HG02973 (cell line): ENCODE data around the gene ZNF646.

Source experiments
- ATAC-seq: cut with Tn5 transposase; IDR thresholded peaks from one replicate; pipeline ENCODE4 v1.9.1; 2021; ENCODE audit warnings: moderate library complexity; ENCODE audit not compliant: unreplicated experiment

Gene ZNF646

DNA sequence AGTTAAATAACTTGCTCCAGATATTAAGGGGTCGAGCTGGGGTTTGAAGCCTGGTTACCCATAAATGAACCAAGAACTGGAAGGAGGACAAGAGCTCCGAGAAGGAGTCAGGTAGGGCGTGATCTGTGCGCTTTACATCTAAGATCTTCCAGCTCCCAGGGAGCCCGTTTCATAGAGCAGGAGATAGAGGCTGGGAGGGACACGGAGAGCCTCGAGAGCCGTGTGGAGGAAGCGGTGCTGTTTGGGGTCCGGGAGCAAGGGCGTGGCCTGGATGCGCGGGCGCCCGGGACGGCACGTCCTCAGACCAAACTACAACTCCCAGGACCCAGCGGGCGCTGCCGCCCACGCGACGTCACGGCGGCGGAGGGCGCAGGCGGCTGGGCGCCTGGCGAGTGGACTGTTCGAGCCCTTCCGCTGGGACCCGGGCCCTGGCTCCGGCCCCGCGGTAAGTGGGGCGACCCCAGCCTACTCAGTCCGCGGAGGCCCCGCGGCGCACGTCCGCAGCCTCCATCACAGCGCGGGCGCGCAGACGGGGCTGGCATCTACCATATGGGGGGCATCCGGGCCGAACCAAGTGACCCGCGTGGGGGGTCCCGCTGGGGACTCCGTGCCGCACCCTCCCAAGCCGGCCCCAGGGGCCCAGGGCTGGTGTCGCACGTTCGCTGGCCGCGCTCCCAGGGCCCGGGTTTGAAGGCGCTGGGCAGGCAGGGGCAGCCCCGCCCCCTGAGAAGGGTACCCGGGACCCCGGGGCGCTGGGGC is 34.0 kb downstream of the ZNF646 start, which contains the start of gene BCKDK:
Gene BCKDK (plus strand): TSS at position 352 of the 759 bp plus-strand sequence. CDS start 838 bp downstream, outside the sequence.
- ATAC-seq = peak; percentile 76

DNA sequence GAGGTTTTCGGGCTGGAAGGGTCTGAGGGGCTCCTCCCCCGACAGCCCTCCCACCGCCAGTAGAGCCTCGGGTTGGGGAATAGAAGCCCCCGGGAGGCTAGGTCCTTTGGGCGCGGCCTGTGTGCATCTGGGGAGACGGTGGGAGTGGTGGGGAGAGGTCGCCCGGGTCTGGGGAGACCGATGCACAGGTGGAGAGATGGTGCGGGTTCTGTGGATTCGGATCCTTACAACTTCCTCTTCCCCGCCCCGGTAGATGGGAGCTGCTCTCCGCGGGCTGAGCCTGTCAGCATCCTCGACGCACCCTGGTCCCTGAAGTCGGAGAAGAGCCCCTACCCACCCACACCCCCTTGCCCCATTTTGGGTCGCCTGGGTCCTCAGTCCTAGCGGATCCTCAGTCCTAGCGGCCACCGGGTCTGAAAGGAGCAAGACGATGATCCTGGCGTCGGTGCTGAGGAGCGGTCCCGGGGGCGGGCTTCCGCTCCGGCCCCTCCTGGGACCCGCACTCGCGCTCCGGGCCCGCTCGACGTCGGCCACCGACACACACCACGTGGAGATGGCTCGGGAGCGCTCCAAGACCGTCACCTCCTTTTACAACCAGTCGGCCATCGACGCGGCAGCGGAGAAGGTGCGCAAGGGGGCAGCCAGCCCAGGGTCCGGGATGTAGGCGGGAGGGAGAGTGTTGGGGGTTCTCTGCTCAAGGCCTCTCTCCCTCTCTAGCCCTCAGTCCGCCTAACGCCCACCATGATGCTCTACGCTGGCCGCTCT is 34.8 kb downstream of the ZNF646 start:
- ATAC-seq = no peak

DNA sequence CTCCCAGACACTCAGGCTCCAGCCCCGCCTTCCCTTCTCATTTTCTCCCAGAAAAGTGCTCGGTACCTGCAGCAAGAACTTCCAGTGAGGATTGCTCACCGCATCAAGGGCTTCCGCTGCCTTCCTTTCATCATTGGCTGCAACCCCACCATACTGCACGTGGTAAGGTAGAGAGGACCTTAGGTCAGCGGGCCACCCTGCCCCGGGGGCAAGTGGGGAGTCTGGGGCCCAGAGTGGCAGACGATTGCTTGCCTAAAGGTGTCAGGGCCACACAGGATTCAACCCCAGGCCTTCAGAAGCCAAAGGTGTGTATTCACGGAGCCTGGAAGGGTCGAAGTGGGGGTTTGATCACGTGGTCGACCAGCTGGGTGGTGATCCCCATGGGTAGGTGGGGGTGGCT is 35.4 kb downstream of the ZNF646 start:
- ATAC-seq = no peak

DNA sequence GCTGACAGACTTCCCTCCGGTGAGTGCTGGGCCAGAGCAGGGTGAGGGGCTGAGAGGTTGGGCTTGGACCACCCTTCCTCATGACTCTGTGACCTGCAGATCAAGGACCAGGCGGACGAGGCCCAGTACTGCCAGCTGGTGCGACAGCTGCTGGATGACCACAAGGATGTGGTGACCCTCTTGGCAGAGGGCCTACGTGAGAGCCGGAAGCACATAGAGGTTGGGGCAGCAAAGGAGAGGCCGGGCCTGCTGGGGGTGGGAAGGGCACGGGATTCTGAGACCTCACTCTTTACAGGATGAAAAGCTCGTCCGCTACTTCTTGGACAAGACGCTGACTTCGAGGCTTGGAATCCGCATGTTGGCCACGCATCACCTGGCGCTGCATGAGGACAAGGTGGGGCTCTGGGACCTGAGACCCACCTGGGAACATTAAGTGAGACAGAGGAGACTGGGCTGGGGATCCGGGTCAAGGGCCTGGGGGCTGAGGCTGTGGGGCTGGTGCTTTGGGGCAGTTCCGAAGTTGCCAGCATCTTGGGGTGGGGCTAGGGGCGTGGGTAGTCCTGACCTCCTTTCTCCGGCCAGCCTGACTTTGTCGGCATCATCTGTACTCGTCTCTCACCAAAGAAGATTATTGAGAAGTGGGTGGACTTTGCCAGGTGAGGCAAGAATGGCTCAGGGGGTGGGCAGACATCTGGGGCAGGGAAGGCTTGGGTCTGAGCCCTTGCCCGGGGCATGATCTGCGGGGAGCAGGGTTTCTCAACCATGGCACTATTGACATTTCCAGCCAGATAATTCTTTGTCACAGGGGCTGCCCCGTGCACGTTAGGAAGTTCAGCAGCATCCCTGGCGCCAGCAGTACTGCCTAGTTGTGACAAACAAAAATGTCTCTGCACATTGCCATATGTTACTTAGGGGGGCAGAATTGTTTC is 36.1 kb downstream of the ZNF646 start:
- no peak for ATAC-seq

DNA sequence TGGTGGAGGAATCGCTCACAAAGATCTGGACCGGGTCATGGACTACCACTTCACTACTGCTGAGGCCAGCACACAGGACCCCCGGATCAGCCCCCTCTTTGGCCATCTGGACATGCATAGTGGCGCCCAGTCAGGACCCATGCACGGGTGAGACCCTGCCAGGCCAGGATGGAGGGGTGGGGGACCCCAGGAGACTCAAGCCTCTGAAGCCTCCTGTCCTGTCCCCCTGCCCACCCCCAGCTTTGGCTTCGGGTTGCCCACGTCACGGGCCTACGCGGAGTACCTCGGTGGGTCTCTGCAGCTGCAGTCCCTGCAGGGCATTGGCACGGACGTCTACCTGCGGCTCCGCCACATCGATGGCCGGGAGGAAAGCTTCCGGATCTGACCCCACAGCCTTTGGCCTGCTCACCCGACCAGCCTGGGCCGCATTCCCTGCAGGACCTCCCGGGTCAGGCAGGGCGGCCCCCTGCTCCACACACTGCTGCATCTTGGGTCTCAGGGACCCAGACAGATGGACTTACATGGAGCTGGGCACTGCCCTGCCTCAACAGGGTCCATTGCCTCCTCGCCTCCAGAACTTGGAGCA is 37.8 kb downstream of the ZNF646 start:
- ATAC-seq = no peak

DNA sequence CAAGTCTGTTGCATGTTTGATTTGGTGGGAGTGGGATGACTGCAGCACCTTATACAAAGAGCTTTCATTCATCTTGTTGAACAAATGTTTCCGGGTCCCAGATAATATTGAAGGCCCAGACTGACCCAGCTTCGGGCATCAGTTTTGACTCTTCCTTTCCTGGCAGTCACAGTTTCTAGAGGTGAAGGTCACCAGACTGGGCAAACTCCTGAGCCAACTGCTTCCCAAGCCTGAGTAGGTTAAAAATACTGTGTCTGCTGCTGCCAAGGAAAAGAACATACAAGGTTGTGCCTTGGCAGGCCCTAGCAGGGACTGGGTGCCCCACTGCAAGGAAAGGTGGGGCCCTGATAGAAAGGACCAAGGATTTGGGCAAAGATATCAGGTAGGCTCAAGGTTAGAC is 38.5 kb downstream of the ZNF646 start:
- no peak for ATAC-seq

DNA sequence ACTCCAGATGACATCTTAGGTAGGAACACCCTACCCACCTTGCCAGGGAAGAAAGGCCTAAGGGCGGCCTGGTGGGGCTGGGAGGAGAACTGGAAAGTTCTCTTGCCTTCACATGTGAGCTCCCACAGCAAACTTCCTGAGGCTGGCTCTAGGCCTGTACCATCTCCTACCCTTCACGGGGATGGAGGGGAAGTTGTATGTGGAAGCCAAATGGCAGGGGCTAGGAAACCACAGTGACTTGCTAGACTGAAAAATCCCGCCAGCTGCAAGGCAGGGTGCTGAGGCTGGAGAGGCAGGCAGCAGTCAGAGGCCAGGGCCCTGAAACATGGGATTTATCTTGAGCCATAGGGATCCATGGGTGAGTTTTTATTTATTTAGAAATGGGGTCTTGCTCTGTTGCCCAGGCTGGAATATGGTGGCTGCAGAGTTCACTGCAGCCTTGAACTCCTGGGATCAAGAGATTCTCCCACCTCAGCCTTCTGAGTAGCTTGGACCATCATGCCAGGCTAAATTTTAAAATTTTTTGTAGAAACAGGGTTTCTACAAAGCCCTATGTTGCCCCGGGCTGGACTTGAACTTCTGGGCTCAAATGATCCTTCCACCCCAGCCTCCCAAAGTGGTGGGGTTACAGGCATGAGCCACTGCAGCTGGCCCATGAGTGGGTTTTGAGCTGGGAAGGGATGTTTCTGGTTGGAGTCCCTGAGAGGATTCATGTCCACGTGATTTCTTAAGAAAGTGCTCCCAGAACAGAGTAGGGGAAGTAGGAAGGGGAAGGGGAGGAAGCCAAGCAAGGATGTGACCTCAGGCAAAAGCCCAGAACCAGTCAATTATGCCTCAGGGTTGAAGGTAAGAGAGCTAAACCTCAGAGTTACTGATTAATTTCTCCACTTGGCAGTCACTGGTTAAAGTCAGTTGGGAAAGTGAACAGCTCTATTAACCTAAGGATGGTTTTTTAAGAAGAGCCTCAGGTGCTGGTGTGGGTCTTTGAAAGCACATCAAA is 39.2 kb downstream of the ZNF646 start:
- no peak for ATAC-seq

DNA sequence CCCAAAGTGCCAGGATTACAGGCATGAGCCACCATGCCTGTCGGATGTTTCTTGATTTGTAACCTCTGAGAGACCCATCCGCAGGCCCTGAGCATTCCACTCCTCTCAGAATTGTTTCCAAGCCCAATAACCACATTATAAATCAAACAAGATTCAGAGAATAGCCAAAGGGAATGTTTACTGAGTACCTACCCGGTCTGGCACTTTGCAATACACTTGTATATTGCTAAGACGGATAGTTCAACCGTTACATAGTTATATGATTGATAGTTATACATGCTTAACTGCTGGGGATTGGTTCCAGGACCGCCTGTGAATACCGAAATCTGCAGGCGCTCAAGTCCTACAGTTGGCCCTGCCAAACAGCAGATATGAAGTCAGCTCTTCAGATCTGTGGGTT is 40.2 kb downstream of the ZNF646 start:
- ATAC-seq = no peak

DNA sequence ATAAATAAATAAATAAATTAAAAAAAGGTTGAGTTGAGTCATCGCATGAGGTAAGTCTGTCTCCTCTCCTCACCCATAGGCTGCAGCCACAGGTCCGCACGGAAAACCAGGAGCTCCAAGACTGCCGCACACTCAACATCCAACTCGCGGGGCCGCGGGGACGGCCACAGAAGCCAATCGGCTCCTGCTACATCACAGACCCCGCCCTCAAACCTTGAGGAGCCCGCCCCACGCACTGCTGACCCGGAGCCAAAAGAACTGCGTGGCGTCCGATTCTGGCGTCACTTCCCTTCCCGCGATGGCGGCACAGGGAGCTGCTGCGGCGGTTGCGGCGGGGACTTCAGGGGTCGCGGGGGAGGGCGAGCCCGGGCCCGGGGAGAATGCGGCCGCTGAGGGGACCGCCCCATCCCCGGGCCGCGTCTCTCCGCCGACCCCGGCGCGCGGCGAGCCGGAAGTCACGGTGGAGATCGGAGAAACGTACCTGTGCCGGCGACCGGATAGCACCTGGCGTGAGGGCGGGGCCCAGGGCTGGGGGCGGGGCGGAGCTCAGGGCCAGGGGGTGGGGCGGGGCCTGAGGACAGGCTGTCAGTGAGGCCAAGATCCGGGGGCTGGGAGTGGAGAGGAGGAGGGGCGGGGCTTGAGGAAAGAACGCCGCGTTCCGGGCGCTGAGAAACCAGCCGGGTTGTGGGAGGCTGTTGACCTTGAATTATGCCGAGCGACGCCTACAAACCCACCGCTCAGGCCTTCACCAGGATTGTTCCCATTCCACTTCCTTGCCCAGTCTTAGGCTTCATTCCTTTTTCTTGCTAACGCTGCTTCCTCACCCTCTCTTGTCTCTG is 43.4 kb downstream of the ZNF646 start, which contains the start of gene KAT8:
Gene KAT8 (plus strand): TSS at position 281 of the 839 bp plus-strand sequence. CDS start 18 bp downstream, at position 299.
- peak; percentile 79 for ATAC-seq

DNA sequence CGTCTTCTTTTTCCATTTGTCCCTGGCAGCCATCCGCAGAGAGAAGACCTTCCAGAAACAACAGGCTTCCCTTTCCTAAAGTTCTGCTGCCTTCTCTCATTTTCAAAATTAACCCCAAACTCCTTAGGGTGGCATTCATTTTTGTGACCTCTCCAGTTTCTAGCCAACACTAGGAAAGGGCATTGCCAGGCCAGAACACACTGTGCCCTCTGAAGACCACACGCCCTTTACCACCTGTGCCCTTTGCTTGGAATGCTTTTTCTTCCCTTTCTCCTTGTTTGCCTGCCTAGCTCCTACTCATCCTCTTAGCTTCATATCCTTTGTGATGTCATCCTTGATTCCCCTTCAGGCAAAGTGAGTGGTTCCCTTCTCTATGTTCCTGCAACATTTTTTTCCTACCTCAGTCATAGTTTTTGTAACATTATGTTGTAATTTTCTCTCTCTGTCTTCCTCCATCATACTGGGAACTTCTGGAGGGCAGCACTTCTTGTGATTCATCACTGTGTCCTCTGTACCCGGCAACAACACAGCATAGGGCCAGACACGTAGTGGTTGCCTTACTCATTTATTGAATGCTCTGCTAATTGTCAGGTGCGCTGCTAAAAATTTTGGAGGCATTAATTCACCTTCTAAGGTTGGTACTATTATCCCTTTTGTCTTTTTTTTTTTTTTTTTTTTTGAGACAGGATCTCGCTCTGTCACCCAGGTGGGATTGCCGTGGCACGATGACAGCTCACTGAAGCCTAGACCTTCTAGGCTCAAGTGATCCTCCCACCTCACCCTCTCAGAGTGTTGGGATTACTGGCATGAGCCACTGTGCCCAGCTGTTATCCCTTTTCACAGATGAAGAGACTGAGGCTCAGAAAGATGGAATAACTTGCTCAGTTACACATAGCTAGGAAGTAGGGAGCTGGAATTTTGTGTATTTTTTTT is 44.3 kb downstream of the ZNF646 start:
- ATAC-seq = no peak

DNA sequence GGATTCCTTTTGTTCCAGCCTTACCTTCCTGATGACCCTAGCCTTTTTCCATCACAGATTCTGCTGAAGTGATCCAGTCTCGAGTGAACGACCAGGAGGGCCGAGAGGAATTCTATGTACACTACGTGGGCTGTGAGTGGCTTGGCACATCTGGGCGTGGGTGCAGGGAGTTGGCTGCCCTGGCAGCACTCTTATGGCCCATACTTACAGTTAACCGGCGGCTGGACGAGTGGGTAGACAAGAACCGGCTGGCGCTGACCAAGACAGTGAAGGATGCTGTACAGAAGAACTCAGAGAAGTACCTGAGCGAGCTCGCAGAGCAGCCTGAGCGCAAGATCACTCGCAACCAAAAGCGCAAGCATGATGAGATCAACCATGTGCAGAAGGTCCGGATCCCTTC is 45.9 kb downstream of the ZNF646 start:
- no peak for ATAC-seq

DNA sequence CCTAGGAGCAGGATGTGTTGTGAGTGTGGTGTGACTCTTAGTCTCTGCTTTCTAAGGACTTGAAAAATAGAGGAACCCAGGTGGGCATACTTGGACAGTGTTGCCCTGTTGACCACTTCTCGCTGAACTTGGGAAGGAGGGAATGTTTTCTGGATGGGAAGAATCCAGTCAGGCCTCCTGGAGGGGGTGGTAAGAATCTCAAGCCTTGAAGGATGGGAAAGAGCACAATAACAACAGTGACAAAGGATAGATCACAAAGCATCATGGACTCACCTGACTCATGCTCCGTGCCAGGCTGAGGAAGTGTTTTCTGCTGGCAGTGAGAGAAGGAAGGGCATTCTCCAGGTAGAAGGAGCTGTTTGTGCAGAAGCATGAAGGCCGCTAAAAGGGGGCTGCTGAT is 51.6 kb downstream of the ZNF646 start:
- ATAC-seq = no peak

DNA sequence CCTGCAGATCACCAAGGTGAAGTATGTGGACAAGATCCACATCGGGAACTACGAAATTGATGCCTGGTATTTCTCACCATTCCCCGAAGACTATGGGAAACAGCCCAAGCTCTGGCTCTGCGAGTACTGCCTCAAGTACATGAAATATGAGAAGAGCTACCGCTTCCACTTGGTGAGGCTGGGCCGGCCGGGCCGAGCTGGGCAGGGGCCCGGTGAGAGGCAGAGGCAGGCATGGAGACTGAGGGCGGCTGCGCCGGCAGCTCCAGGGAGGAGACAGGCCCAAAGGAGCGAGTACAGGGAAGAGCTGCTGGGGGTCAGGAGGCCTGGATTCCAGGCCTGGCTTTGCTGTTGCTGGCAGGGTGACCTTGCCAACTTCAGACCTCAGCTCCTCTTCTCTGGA is 53.0 kb downstream of the ZNF646 start:
- ATAC-seq = no peak

DNA sequence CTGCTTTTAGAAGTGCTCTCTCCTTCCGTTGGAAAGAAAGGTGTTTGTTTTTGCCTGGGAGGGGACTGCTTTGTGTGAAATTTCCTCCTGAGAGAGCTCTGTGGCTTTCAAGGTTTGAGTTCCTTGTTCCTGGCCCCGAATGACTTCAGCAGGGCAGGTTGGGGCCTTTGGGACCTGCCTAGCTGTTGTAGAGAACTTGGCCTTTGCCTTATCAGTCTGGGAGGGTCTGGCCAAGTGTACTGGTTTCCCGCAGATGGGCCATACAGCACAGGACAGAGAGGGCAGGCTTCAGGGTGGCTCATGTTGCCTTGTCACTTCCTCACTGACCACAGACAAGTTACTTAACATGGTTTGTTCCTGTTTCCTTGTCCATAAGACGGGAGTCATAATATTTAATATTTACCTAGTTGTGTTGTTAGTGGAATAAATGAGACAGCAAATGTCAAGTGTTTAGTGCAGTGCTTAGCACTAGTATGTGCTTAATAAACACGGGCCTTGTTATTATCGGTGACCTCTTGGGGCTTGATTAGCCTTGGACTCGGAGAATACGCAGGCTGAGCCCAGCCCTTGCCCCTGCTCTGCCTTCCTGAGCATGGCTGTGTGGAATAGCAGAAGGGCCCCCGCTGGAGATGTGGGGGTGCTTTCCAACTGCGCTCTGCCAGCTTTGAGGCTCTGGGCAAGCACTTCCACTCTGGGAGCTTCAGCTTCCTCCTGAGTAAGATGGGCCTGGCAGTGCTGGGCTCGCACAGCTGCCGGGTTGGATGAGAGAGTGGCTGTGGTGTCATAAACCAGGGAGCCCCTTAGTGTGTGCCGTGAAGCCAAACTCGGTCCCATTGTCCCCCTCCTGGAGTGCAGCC is 54.7 kb downstream of the ZNF646 start:
- ATAC-seq = no peak

DNA sequence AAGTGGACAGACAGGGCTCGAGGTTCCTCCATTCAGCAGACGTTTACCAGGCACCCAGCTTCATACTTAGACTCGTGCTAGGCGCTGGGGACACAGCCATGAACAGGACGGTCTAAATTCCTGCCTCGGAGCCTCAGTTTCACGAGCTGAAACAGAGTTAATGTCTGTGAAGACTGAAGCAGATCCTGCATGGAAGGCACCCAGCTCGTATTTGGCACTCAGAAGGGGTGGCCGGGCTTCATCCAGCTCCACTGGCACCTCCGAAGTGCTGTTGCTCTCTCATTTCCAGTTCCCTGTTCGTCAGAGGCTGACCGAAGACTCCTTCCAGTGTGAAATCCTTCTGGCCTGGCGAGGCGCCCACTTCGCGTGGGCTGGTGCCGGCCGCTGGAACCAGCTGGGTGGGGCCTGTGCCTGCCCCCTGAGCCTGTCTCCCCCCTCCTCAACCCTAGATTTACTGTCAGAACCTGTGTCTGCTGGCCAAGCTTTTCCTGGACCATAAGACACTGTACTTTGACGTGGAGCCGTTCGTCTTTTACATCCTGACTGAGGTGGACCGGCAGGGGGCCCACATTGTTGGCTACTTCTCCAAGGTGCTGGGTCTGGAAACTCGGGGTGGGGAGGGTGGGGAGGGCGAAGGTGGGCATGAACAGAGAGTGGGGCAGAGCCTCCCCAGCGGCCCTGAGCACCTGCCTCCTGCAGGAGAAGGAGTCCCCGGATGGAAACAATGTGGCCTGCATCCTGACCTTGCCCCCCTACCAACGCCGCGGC is 55.5 kb downstream of the ZNF646 start:
- ATAC-seq = no peak

DNA sequence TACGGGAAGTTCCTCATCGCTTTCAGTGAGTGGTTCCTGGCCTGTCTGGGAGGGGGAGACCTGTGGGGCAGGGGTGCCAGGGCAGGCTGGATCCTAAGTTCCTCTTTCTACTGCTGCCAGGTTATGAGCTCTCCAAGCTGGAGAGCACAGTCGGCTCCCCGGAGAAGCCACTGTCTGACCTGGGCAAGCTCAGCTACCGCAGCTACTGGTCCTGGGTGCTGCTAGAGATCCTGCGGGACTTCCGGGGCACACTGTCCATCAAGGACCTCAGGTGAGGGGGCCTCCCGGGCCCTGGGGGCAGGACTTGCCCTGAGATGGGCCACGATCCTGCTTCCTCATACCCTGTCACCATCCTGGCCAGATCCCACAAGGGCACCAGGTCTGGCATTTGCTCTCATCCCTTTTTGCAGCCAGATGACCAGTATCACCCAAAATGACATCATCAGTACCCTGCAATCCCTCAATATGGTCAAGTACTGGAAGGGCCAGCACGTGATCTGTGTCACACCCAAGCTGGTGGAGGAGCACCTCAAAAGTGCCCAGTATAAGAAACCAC is 56.2 kb downstream of the ZNF646 start:
- ATAC-seq = no peak
